Measurements from ENCODE around the gene RTP1.
"Not testable (repeated sequence)": the region's sequence is repeated elsewhere in the genome, so short reads cannot be mapped to it uniquely, and the experiment has no call there.

RTP1 gene

GRCh38 chr3:187166750-187167149 is 30.5 kb upstream of the RTP1 start:
- in situ Hi-C loops (cut with HindIII; ENCODE audit: low sequenced_read_pairs): no loop called here
- H3K4me3 ChIP-seq (ENCODE audit: low read depth, low read length): no peak overlapping the region
- DNase-seq (ENCODE audit: low read depth): no peak
- no peak for TF ChIP-seq CTCF (IDR thresholded peaks at IDR 0.05; ENCODE audit: low read depth, low read length, missing control alignments)

- H3K4me3 ChIP-seq (ENCODE audit: low read depth, low read length): no peak overlapping the region
- no peak for TF ChIP-seq CTCF (IDR thresholded peaks at IDR 0.05; ENCODE audit: low read depth, low read length, missing control alignments)
- DNase-seq (ENCODE audit: low read depth): no peak
- in situ Hi-C loops (cut with HindIII; ENCODE audit: low sequenced_read_pairs): no loop called here
Observed at GRCh38 chr3:187167777-187168176, 29.5 kb upstream of the RTP1 start.

- DNase-seq (ENCODE audit: low read depth): no peak
- H3K4me3 ChIP-seq (ENCODE audit: low read depth, low read length): no peak overlapping the region
- in situ Hi-C loops (cut with HindIII; ENCODE audit: low sequenced_read_pairs): no loop called here
- no peak for TF ChIP-seq CTCF (IDR thresholded peaks at IDR 0.05; ENCODE audit: low read depth, low read length, missing control alignments)
Observed at GRCh38 chr3:187169231-187169960, 27.9 kb upstream of the RTP1 start.

GRCh38 chr3:187170911-187171310 is 26.4 kb upstream of the RTP1 start:
- DNase-seq (ENCODE audit: low read depth); in situ Hi-C loops (cut with HindIII; ENCODE audit: low sequenced_read_pairs); H3K4me3 ChIP-seq (ENCODE audit: low read depth, low read length): not testable (repeated sequence)

GRCh38 chr3:187172929-187173328 is 24.4 kb upstream of the RTP1 start:
- in situ Hi-C loops (cut with HindIII; ENCODE audit: low sequenced_read_pairs): no loop called here
- no peak overlapping the region for H3K4me3 ChIP-seq (ENCODE audit: low read depth, low read length)
- DNase-seq (ENCODE audit: low read depth): no peak
- no peak for TF ChIP-seq CTCF (IDR thresholded peaks at IDR 0.05; ENCODE audit: low read depth, low read length, missing control alignments)

GRCh38 chr3:187181454-187182170 is 15.7 kb upstream of the RTP1 start:
- DNase-seq (ENCODE audit: low read depth): no peak
- in situ Hi-C loops (cut with HindIII; ENCODE audit: low sequenced_read_pairs): no loop called here
- no peak for TF ChIP-seq CTCF (IDR thresholded peaks at IDR 0.05; ENCODE audit: low read depth, low read length, missing control alignments)
- H3K4me3 ChIP-seq (ENCODE audit: low read depth, low read length): no peak overlapping the region

GRCh38 chr3:187183210-187183862 is 13.9 kb upstream of the RTP1 start:
- in situ Hi-C loops (cut with HindIII; ENCODE audit: low sequenced_read_pairs): no loop called here
- no peak for TF ChIP-seq CTCF (IDR thresholded peaks at IDR 0.05; ENCODE audit: low read depth, low read length, missing control alignments)
- H3K4me3 ChIP-seq (ENCODE audit: low read depth, low read length): no peak overlapping the region
- no peak for DNase-seq (ENCODE audit: low read depth)

Measured in astrocyte of the cerebellum (primary cell).